Lower leg skin (tissue), 3 donors: ENCODE data around the gene CCND2.

Experiments
- CTCF ChIP-seq, 3 donors: fragments of 450-650 bp; IDR thresholded peaks; one replicate each; pipeline ENCODE4 v1.5.1; 2016; ENCODE audit warnings: antibody characterized with exemption in 3 of 3, mild to moderate bottlenecking in 3 of 3, moderate library complexity in 2 of 3
- POLR2A ChIP-seq, 2 donors: fragments of 450-650 bp; IDR thresholded peaks; one replicate each; pipeline ENCODE4 v1.6.1; 2016 to 2017; ENCODE audit warnings: antibody characterized with exemption in 2 of 2, mild to moderate bottlenecking in 1 of 2, moderate library complexity in 1 of 2

- TF ChIP-seq POLR2A (IDR thresholded peaks at IDR 0.05) (peak in 1 of 2 donors; percentile 43), CTCF (IDR thresholded peaks at IDR 0.05) (no peak)
Measured at GRCh38 chr12:4273652-4274395, at the start of gene CCND2.
